Upper lobe of right lung (tissue), 1 donor: ENCODE measurements around the gene TIPARP. TPM values are rescaled to one million over a fixed set of nuclear protein-coding genes. Genes with fewer than 3 reads are reported as not detected.
"Not testable (repeated sequence)": the region's sequence is repeated elsewhere in the genome, so short reads cannot be mapped to it uniquely, and the experiment has no call there.

ENCODE experiments used
- ATAC-seq: fragments of 200-7000 bp; cut with Tn5 transposase; one replicate; pipeline ENCODE4 v1.9.1; 2020; ENCODE audit warnings: mild to moderate bottlenecking, moderate library complexity
- DNase-seq: peaks from one replicate; pipeline ENCODE4 v3.0.0-alpha.2; 2020
- H3K27ac ChIP-seq: fragments of 200-600 bp; one replicate; pipeline ENCODE4 v1.8.0; 2022
- H3K27me3 ChIP-seq: fragments of 200-600 bp; one replicate; pipeline ENCODE4 v1.8.0; 2022; ENCODE audit warnings: mild to moderate bottlenecking
- H3K36me3 ChIP-seq: fragments of 200-600 bp; one replicate; pipeline ENCODE4 v1.8.0; 2022
- H3K4me1 ChIP-seq: fragments of 200-600 bp; one replicate; pipeline ENCODE4 v1.8.0; 2022
- H3K4me3 ChIP-seq: fragments of 200-600 bp; one replicate; pipeline ENCODE4 v1.8.0; 2022; ENCODE audit warnings: mild to moderate bottlenecking
- H3K9me3 ChIP-seq: fragments of 200-600 bp; one replicate; pipeline ENCODE4 v1.8.0; 2022
- CTCF ChIP-seq: fragments of 200-600 bp; IDR thresholded peaks from one replicate; pipeline ENCODE4 v1.8.0; 2022; ENCODE audit warnings: antibody characterized with exemption
- intact Hi-C: fragments of 100-400 bp; cut with DNase I; formaldehyde crosslinking; loops from one replicate; pipeline ENCODE4 v1.11.0; 2022
- total RNA-seq: library from RNA; stranded (reverse); fragmentation: NEBNext Ultra II Directional; extraction: Animal tissue kit (Norgen Biotek cat#: 25700); gene quantifications from one replicate; pipeline ENCODE4 v1.2.1, GENCODE V29; 2021
- donor health status: DM: no; HTN: yes; CAD: no; lungs with severe emphysema.

The TIPARP gene
- total RNA-seq, 1 donor from 2014 or later: 56.9 TPM

- no peak for DNase-seq
- Histone ChIP-seq H3K36me3 (no peaks in the 10 kb centered on the region), H3K4me1 (no peaks in the 10 kb centered on the region), H3K9me3 (no peaks in the 10 kb centered on the region), H3K4me3 (no peak overlapping the region), H3K27me3 (no peaks in the 10 kb centered on the region), H3K27ac (no peak overlapping the region)
- TF ChIP-seq CTCF: no peak
- intact Hi-C loops: no loop called here
- ATAC-seq: no peak
Observed at GRCh38 chr3:156728267-156728985, 54.0 kb downstream of the TIPARP start.

- no peak for TF ChIP-seq CTCF
- Histone ChIP-seq H3K36me3 (no peaks in the 10 kb centered on the region), H3K27me3 (no peaks in the 10 kb centered on the region), H3K9me3 (no peaks in the 10 kb centered on the region), H3K4me3 (no peak overlapping the region), H3K4me1 (no peaks in the 10 kb centered on the region), H3K27ac (no peak overlapping the region)
- intact Hi-C loops: no loop called here
- DNase-seq (no peak), ATAC-seq (no peak)
Observed at GRCh38 chr3:156729460-156730179, 55.2 kb downstream of the TIPARP start.

GRCh38 chr3:156731813-156732212, 57.4 kb downstream of the TIPARP start:
- TF ChIP-seq CTCF: no peak
- ATAC-seq: no peak

GRCh38 chr3:156732261-156732660, 57.9 kb downstream of the TIPARP start:
- TF ChIP-seq CTCF: no peak
- Histone ChIP-seq H3K4me3 (no peak overlapping the region), H3K9me3 (no peaks in the 10 kb centered on the region), H3K27ac (no peak overlapping the region), H3K27me3 (no peaks in the 10 kb centered on the region), H3K4me1 (no peaks in the 10 kb centered on the region), H3K36me3 (no peaks in the 10 kb centered on the region)
- ATAC-seq: no peak
- no peak for DNase-seq
- intact Hi-C loops: no loop called here

More at GRCh38 chr3:156731813-156732212, 57.4 kb downstream of the TIPARP start:
- intact Hi-C loops: no loop called here
- no peak for DNase-seq
- Histone ChIP-seq H3K4me1 (no peaks in the 10 kb centered on the region), H3K36me3 (no peaks in the 10 kb centered on the region), H3K27me3 (no peaks in the 10 kb centered on the region), H3K9me3 (no peaks in the 10 kb centered on the region), H3K27ac (no peak overlapping the region), H3K4me3 (no peak overlapping the region)

GRCh38 chr3:156732715-156733421, 58.5 kb downstream of the TIPARP start:
- H3K27me3 ChIP-seq: no peaks in the 10 kb centered on the region
- H3K9me3 ChIP-seq: no peaks in the 10 kb centered on the region
- TF ChIP-seq CTCF: no peak
- H3K4me1 ChIP-seq: no peaks in the 10 kb centered on the region
- intact Hi-C loops: no loop called here
- ATAC-seq (no peak), DNase-seq (no peak)
- no peak overlapping the region for H3K4me3 ChIP-seq
- H3K27ac ChIP-seq: no peak overlapping the region
- H3K36me3 ChIP-seq: no peaks in the 10 kb centered on the region

GRCh38 chr3:156734661-156735060, 60.3 kb downstream of the TIPARP start:
- H3K27me3 ChIP-seq, H3K27ac ChIP-seq, H3K9me3 ChIP-seq, H3K36me3 ChIP-seq, DNase-seq, H3K4me3 ChIP-seq, ATAC-seq, H3K4me1 ChIP-seq, intact Hi-C loops: not testable (repeated sequence)
